Thyroid gland (tissue), 4 donors: ENCODE measurements around the gene RAD51AP2.

Experiments
- POLR2A ChIP-seq, 2 donors: fragments of 450-650 bp; IDR thresholded peaks; one replicate each; pipeline ENCODE4 v1.6.1; 2017; ENCODE audit warnings: antibody characterized with exemption in 2 of 2, mild to moderate bottlenecking in 2 of 2, moderate library complexity in 1 of 2
- TF ChIP-seq, protein P1 (sequence below), 6 experiments: fragments of 200-600 bp in 3 of 6; fragments of 450-650 bp in 3 of 6; sonication (generic) in 3 of 6; IDR thresholded peaks; one replicate each; pipeline ENCODE4 v1.5.1; 2016 to 2019; ENCODE audit warnings: antibody characterized with exemption in 6 of 6, mild to moderate bottlenecking in 2 of 6, inconsistent platforms in 1 of 6, moderate library complexity in 1 of 6

DNA sequence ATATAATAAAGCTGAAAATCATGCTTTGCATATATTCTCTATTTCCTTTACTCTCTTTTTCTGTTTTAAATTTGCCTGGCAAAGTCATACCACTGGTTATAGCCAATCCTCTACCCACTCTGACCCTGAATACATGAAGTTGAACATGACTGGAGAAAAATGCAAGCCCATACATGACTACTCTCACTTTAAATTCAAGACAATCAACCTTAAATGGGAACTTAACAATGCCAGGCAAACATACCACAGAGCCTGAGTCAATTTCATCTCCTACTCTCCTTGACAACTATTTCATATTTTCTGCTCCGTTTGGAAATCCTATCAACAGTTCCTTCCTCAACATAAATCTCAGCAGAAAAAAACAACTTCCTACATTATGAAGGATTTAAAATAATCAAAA, 22.6 kb downstream of the RAD51AP2 start:
- TF ChIP-seq, protein P1, sequence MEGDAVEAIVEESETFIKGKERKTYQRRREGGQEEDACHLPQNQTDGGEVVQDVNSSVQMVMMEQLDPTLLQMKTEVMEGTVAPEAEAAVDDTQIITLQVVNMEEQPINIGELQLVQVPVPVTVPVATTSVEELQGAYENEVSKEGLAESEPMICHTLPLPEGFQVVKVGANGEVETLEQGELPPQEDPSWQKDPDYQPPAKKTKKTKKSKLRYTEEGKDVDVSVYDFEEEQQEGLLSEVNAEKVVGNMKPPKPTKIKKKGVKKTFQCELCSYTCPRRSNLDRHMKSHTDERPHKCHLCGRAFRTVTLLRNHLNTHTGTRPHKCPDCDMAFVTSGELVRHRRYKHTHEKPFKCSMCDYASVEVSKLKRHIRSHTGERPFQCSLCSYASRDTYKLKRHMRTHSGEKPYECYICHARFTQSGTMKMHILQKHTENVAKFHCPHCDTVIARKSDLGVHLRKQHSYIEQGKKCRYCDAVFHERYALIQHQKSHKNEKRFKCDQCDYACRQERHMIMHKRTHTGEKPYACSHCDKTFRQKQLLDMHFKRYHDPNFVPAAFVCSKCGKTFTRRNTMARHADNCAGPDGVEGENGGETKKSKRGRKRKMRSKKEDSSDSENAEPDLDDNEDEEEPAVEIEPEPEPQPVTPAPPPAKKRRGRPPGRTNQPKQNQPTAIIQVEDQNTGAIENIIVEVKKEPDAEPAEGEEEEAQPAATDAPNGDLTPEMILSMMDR (IDR thresholded peaks at IDR 0.05), result no peak
- TF ChIP-seq POLR2A (IDR thresholded peaks at IDR 0.05), result no peak
